MM.1S (cell line): ENCODE measurements around the gene NLGN2.

ENCODE experiments used
- CTCF ChIP-seq: fragments of 300-600 bp; sonication (generic); IDR thresholded peaks from 2 replicates; pipeline ENCODE4 v1.5.1; 2016; ENCODE audit warnings: antibody characterized with exemption, low read length, mixed read lengths
- EZH2 ChIP-seq: fragments of 300-600 bp; sonication (generic); optimal IDR thresholded peaks from 2 replicates; pipeline ENCODE3; 2017; ENCODE audit warnings: low read depth, mild to moderate bottlenecking, antibody characterized with exemption, low read length, mixed read lengths
- EZH2phosphoT487 ChIP-seq: fragments of 300-600 bp; sonication (generic); IDR thresholded peaks from 2 replicates; pipeline ENCODE4 v1.6.1; 2018; ENCODE audit warnings: antibody characterized with exemption, low read length

GRCh38 chr17:7438656-7439460, 31.2 kb downstream of the NLGN2 start:
- TF ChIP-seq CTCF (no peak), EZH2 (no peak), EZH2phosphoT487 (no peak)
